ENCODE measurements around the gene ZFYVE28. TPM values are rescaled to one million over a fixed set of nuclear protein-coding genes. Genes with fewer than 3 reads are reported as not detected.

ZFYVE28 gene
- total RNA-seq, 3 donors from 2014 or later, result 32.4 to 56.4 (median 42.9) TPM

DNA sequence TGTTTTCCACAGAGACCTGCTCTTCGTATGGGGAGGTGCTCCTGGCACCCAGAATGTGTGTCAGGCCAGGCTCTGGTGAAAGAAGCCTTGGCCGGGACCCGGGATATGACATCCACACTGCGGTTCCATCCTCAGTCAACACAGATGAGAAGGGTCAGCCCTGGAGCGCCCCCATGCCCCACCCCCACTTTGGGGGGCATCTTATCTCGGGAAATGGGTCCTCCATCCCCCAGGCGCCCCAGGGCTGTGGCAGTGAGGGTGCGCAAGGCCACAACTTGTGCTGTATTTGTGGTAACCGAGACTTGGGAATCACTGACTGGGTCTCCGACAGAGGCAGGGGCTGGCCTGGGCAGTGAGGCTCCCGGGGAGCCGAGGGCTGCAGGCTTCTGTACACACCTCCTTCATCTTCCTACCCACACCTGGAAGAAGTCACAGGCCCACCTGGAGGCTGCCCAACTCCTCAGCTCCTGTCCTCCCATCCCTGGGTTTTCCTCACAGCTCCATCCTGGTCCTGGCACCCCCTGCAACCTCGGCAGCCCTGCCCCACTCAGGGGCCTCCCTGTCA lies 8.3 kb upstream of the ZFYVE28 start:
- ATAC-seq, result no peak

DNA sequence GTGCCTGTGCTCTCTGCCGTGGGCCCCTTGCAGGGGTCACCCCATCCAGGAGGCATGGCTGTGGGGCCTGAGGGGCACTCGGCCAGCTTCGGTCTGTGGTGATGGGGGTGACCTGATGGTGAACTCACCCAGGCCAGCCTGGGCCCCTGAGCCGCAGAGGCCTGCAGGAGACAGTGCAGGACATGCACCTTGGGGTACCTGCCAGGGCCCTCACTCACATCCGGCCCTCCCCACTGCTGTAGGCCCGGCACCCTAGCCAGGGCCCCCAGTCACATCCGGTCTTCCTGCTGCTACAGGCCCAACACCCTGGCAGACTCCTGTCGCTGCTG lies 7.6 kb upstream of the ZFYVE28 start:
- intact Hi-C loops (cut with DNase I, micrococcal nuclease), result no loop called here
- Histone ChIP-seq H3K9me3 (no peaks in the 10 kb centered on the region), H3K36me3 (ENCODE audit: low read depth) (no peaks in the 10 kb centered on the region), H3K4me1 (ENCODE audit: low read depth) (no peaks in the 10 kb centered on the region), H3K4me3 (no peak overlapping the region)
- TF ChIP-seq, protein P1, sequence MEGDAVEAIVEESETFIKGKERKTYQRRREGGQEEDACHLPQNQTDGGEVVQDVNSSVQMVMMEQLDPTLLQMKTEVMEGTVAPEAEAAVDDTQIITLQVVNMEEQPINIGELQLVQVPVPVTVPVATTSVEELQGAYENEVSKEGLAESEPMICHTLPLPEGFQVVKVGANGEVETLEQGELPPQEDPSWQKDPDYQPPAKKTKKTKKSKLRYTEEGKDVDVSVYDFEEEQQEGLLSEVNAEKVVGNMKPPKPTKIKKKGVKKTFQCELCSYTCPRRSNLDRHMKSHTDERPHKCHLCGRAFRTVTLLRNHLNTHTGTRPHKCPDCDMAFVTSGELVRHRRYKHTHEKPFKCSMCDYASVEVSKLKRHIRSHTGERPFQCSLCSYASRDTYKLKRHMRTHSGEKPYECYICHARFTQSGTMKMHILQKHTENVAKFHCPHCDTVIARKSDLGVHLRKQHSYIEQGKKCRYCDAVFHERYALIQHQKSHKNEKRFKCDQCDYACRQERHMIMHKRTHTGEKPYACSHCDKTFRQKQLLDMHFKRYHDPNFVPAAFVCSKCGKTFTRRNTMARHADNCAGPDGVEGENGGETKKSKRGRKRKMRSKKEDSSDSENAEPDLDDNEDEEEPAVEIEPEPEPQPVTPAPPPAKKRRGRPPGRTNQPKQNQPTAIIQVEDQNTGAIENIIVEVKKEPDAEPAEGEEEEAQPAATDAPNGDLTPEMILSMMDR (IDR thresholded peaks at IDR 0.05), result no peak
- ATAC-seq (no peak), DNase-seq (no peak)

More for the DNA sequence above, 8.3 kb upstream of the ZFYVE28 start:
- Histone ChIP-seq H3K4me3 (no peak overlapping the region), H3K36me3 (ENCODE audit: low read depth) (no peaks in the 10 kb centered on the region), H3K4me1 (ENCODE audit: low read depth) (no peaks in the 10 kb centered on the region), H3K9me3 (no peaks in the 10 kb centered on the region)
- intact Hi-C loops (cut with DNase I, micrococcal nuclease), result no loop called here
- DNase-seq, result no peak
- TF ChIP-seq, protein P1 (IDR thresholded peaks at IDR 0.05), result no peak

DNA sequence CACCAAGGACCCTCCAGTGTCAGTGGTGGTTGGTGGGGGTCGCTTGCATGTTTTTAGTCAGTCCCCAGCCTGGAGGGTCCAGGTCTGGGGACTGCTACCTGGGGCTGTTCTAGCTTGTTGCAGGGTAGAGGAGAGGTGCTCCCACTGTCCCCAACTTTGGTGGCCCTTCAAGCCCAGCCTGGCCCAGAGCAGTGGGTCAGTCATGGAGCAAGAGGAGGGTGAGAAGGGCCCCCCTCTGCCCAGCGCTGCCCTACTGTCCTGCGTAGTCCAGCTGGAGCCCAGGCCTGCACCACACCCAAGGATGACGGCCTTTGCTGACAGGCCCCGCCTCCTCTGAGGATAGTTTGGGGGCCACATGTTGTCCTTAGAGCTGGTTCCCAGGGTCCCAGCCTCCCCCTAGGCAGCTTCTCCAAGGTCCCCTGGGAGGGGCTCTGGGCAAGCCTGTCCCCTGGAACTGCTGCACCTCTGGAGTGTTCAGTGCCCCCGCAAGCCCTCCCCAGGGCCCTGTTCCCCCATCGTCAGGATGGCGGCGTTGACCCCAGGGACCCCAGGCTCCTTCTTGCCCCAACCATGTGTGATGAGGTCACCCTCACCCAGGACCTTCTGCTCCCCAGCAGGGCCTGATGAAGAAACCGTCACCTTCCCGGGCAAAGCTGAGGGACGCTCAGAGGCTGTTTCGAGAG lies 7.1 kb upstream of the ZFYVE28 start:
- TF ChIP-seq, protein P1 (IDR thresholded peaks at IDR 0.05), result no peak

DNA sequence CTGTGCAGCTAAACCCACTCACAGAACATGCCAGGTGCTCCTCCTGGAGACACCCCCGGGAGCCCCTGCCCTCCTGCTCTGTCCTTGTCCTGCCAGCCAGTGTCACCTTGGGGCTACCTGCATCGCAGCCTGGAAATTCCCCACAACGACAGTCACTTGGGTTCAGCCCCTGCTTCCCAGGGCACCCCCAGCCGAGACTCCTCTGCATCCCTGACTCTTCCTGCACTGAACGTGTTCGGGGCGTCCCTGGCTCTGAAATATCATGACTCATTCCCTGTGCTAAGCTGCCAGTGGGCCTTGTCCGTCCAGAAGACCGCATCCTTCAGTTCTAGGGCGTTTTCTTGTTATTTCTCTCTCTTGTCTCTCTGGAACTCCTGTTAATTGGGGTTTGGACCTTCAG lies 6.1 kb upstream of the ZFYVE28 start:
- Histone ChIP-seq H3K36me3 (ENCODE audit: low read depth) (no peaks in the 10 kb centered on the region), H3K9me3 (no peaks in the 10 kb centered on the region), H3K4me3 (no peak overlapping the region), H3K4me1 (ENCODE audit: low read depth) (peaks cover under 1% of the 10 kb centered on the region)
- peak in 1 of 3 donors; percentile 9 for DNase-seq
- ATAC-seq, result no peak
- TF ChIP-seq, protein P1 (IDR thresholded peaks at IDR 0.05), result no peak
- intact Hi-C loops (cut with DNase I, micrococcal nuclease), result no loop called here

More for the DNA sequence above, 7.1 kb upstream of the ZFYVE28 start:
- H3K9me3 ChIP-seq, result no peaks in the 10 kb centered on the region
- intact Hi-C loops (cut with DNase I, micrococcal nuclease), result no loop called here
- no peak overlapping the region for H3K4me3 ChIP-seq
- H3K36me3 ChIP-seq (ENCODE audit: low read depth), result no peaks in the 10 kb centered on the region
- ATAC-seq (no peak), DNase-seq (no peak)
- no peaks in the 10 kb centered on the region for H3K4me1 ChIP-seq (ENCODE audit: low read depth)

DNA sequence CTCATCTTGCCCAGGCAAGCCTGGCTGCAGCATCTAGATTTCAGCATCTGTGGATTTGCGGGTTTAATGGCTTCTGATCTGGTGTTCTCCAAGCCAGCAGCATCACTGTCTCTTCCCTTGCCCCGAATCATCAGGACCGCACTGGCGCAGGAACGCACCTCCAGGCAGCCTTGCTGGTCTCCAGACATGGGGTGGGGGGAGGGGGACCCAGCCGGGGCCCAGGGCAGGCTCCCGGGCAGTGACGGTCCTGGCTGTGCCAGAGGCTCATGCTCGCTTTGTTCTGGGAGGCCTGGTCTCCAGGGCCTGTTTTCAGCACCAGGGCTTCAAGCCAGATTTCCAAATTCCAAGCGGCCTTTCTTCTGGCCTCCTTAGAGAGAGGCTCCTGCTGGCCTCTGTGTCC lies 5.2 kb upstream of the ZFYVE28 start:
- Histone ChIP-seq H3K36me3 (ENCODE audit: low read depth) (no peaks in the 10 kb centered on the region), H3K9me3 (no peaks in the 10 kb centered on the region), H3K4me3 (no peak overlapping the region), H3K4me1 (ENCODE audit: low read depth) (peaks cover 7% of the 10 kb centered on the region)
- TF ChIP-seq, protein P1 (IDR thresholded peaks at IDR 0.05), result no peak
- ATAC-seq, result no peak
- DNase-seq, result peak in 1 of 3 donors; percentile 13
- intact Hi-C loops (cut with DNase I, micrococcal nuclease), result no loop called here

All from mucosa of descending colon (tissue), 3 donors.